Hepatocyte (in vitro differentiated cells): ENCODE results near the gene AOC3. TPM values are rescaled to one million over a fixed set of nuclear protein-coding genes. Genes with fewer than 3 reads are reported as not detected.
"Not testable (repeated sequence)": the region's sequence is repeated elsewhere in the genome, so short reads cannot be mapped to it uniquely, and the experiment has no call there.

Source experiments
- DNase-seq: peaks from one replicate; pipeline ENCODE4 v3.0.0-alpha.2; 2016; ENCODE audit warnings: low spot score
- H2AFZ ChIP-seq: fragments of 200-600 bp; sonication (generic); 2 replicates; pipeline ENCODE4 v1.6.0; 2016; ENCODE audit warnings: antibody characterized with exemption, mild to moderate bottlenecking
- H3K27ac ChIP-seq: fragments of 200-600 bp; sonication (generic); 2 replicates; pipeline ENCODE4 v1.5.1; 2016; ENCODE audit warnings: mild to moderate bottlenecking
- H3K27me3 ChIP-seq: fragments of 200-600 bp; sonication (generic); 2 replicates; pipeline ENCODE4 v1.6.1; 2016
- H3K36me3 ChIP-seq: fragments of 200-600 bp; sonication (generic); replicated peaks from 2 replicates; pipeline ENCODE4 v1.5.1; 2016; ENCODE audit warnings: low read depth; ENCODE audit not compliant: insufficient read depth
- H3K4me1 ChIP-seq: fragments of 200-600 bp; sonication (generic); 2 replicates; pipeline ENCODE4 v1.5.1; 2016; ENCODE audit warnings: mild to moderate bottlenecking, moderate library complexity; ENCODE audit not compliant: insufficient read depth
- H3K4me2 ChIP-seq: fragments of 200-600 bp; sonication (generic); 2 replicates; pipeline ENCODE4 v1.6.0; 2016
- H3K4me3 ChIP-seq: fragments of 200-600 bp; sonication (generic); 2 replicates; pipeline ENCODE4 v1.5.1; 2016; ENCODE audit warnings: mild to moderate bottlenecking
- H3K79me2 ChIP-seq: fragments of 200-600 bp; sonication (generic); 2 replicates; pipeline ENCODE4 v1.6.0; 2017; ENCODE audit warnings: mild to moderate bottlenecking
- H3K9me2 ChIP-seq: fragments of 200-600 bp; sonication (generic); replicated peaks from 2 replicates; pipeline ENCODE4 v1.6.0; 2017; ENCODE audit warnings: mild to moderate bottlenecking; ENCODE audit not compliant: insufficient read depth
- H3K9me3 ChIP-seq: fragments of 200-600 bp; sonication (generic); 2 replicates; pipeline ENCODE4 v1.5.1; 2016; ENCODE audit warnings: low read depth, mild to moderate bottlenecking
- H4K20me1 ChIP-seq: fragments of 200-600 bp; sonication (generic); 2 replicates; pipeline ENCODE4 v1.6.0; 2016; ENCODE audit warnings: mild to moderate bottlenecking; ENCODE audit not compliant: insufficient read depth, poor library complexity, severe bottlenecking
- CTCF ChIP-seq: fragments of 200-600 bp; sonication (generic); IDR thresholded peaks from 2 replicates; pipeline ENCODE4 v1.5.1; 2016; ENCODE audit warnings: antibody characterized with exemption, mild to moderate bottlenecking; ENCODE audit not compliant: poor library complexity
- EZH2 ChIP-seq: fragments of 200-600 bp; sonication (generic); IDR thresholded peaks from 2 replicates; pipeline ENCODE4 v1.6.1; 2016; ENCODE audit warnings: antibody characterized with exemption, mild to moderate bottlenecking, borderline replicate concordance
- EZH2phosphoT487 ChIP-seq: fragments of 200-600 bp; sonication (generic); IDR thresholded peaks from one replicate; pipeline ENCODE4 v1.6.1; 2018; ENCODE audit warnings: antibody characterized with exemption, mild to moderate bottlenecking, low read depth, moderate library complexity; ENCODE audit not compliant: unreplicated experiment, severe bottlenecking
- WGBS: methylation state at CpG from one replicate; pipeline ENCODE4 v1.1.6; 2016; ENCODE audit warnings: low lambda C conversion rate; ENCODE audit errors: missing lambda C conversion rate; 5-methylcytosine and 5-hydroxymethylcytosine counted together
- polyA plus RNA-seq: library from polyadenylated mRNA; unstranded; fragments of >200 nt; fragmentation: Nextera tagmentation; extraction: Ambion mirVana; gene quantifications from 2 replicates; pipeline ENCODE4 v1.2.1, GENCODE V29; 2016
- total RNA-seq: library from RNA; depleted of rRNA; stranded (reverse); fragments of >200 nt; gene quantifications from 2 replicates; pipeline ENCODE4 v1.2.3, GENCODE V29; 2014

The AOC3 gene
- total and polyA plus RNA-seq, 2 experiments from 2014 or later = 1.9 to 2.5 TPM

GRCh38 chr17:42880776-42881310 lies 29.8 kb downstream of the AOC3 start:
- WGBS = 87% methylated on average over 5 of the region's 5 CpGs
- no peak for DNase-seq
- Histone ChIP-seq H2AFZ (no peak overlapping the region), H4K20me1 (no peaks in the 10 kb centered on the region), H3K27me3 (peaks cover 9% of the 10 kb centered on the region), H3K4me1 (no peaks in the 10 kb centered on the region), H3K36me3 (no peaks in the 10 kb centered on the region), H3K9me2 (no peaks in the 10 kb centered on the region), H3K4me2 (no peak overlapping the region), H3K27ac (no peak overlapping the region), H3K9me3 (no peaks in the 10 kb centered on the region), H3K79me2 (no peaks in the 10 kb centered on the region), H3K4me3 (no peak overlapping the region)
- TF ChIP-seq CTCF = no peak
- TF ChIP-seq EZH2 = no peak
- TF ChIP-seq EZH2phosphoT487 = no peak

- H3K9me2 ChIP-seq, H3K4me1 ChIP-seq, H3K27ac ChIP-seq, H3K36me3 ChIP-seq, H3K9me3 ChIP-seq, H3K4me2 ChIP-seq, H3K27me3 ChIP-seq, H3K4me3 ChIP-seq, H3K79me2 ChIP-seq, H2AFZ ChIP-seq, DNase-seq, H4K20me1 ChIP-seq: not testable (repeated sequence)
- 96% methylated on average over 6 of the region's 6 CpGs for WGBS
Observed at GRCh38 chr17:42881706-42882105, 30.7 kb downstream of the AOC3 start.

GRCh38 chr17:42882166-42882565 lies 31.2 kb downstream of the AOC3 start:
- Histone ChIP-seq H4K20me1 (no peaks in the 10 kb centered on the region), H3K36me3 (no peaks in the 10 kb centered on the region), H3K4me1 (no peaks in the 10 kb centered on the region), H3K9me3 (no peaks in the 10 kb centered on the region), H3K27ac (no peak overlapping the region), H2AFZ (no peak overlapping the region), H3K4me3 (no peak overlapping the region), H3K4me2 (no peak overlapping the region), H3K9me2 (no peaks in the 10 kb centered on the region), H3K27me3 (peaks cover 9% of the 10 kb centered on the region), H3K79me2 (no peaks in the 10 kb centered on the region)
- TF ChIP-seq CTCF (no peak), EZH2phosphoT487 (no peak), EZH2 (no peak)
- WGBS = 88% methylated on average over 8 of the region's 8 CpGs
- DNase-seq = no peak

GRCh38 chr17:42883802-42884558 lies 33.0 kb downstream of the AOC3 start:
- WGBS = 79% methylated on average over 7 of the region's 7 CpGs
- Histone ChIP-seq H3K27ac (no peak overlapping the region), H3K4me3 (no peak overlapping the region)

GRCh38 chr17:42885806-42886205 lies 34.8 kb downstream of the AOC3 start:
- not testable (repeated sequence) for H3K27ac ChIP-seq, H3K36me3 ChIP-seq, H3K4me3 ChIP-seq, H3K4me2 ChIP-seq, H2AFZ ChIP-seq, H3K9me3 ChIP-seq, H3K79me2 ChIP-seq, H3K9me2 ChIP-seq, H3K27me3 ChIP-seq, H3K4me1 ChIP-seq, H4K20me1 ChIP-seq, DNase-seq
- 94% methylated on average over 3 of the region's 3 CpGs for WGBS

More at GRCh38 chr17:42883802-42884558, 33.0 kb downstream of the AOC3 start:
- H3K9me3 ChIP-seq = no peaks in the 10 kb centered on the region
- H3K36me3 ChIP-seq = no peaks in the 10 kb centered on the region
- H2AFZ ChIP-seq = no peak overlapping the region
- no peaks in the 10 kb centered on the region for H3K79me2 ChIP-seq
- TF ChIP-seq CTCF (no peak), EZH2phosphoT487 (no peak), EZH2 (no peak)
- DNase-seq = no peak
- no peaks in the 10 kb centered on the region for H3K4me1 ChIP-seq
- no peaks in the 10 kb centered on the region for H3K9me2 ChIP-seq
- no peak overlapping the region for H3K4me2 ChIP-seq
- peaks cover 4% of the 10 kb centered on the region for H3K27me3 ChIP-seq
- H4K20me1 ChIP-seq = no peaks in the 10 kb centered on the region
